ENCODE results near the gene LPCAT3. TPM values are rescaled to one million over a fixed set of nuclear protein-coding genes. Genes with fewer than 3 reads are reported as not detected.

Gene LPCAT3, protein sequence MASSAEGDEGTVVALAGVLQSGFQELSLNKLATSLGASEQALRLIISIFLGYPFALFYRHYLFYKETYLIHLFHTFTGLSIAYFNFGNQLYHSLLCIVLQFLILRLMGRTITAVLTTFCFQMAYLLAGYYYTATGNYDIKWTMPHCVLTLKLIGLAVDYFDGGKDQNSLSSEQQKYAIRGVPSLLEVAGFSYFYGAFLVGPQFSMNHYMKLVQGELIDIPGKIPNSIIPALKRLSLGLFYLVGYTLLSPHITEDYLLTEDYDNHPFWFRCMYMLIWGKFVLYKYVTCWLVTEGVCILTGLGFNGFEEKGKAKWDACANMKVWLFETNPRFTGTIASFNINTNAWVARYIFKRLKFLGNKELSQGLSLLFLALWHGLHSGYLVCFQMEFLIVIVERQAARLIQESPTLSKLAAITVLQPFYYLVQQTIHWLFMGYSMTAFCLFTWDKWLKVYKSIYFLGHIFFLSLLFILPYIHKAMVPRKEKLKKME
- 18.8 to 22.1 TPM (median 19.4 TPM) in 3 replicates for total RNA-seq
- long read RNA-seq, transcript LPCAT3-201 (13 exons, 2,268 nt) = major isoform, 41 of 47 reads
- long read RNA-seq, partial matches to known transcripts = 1 of 47 reads
- long read RNA-seq, other reads (novel, unspliced or antisense) = 5 of 47 reads

DNA sequence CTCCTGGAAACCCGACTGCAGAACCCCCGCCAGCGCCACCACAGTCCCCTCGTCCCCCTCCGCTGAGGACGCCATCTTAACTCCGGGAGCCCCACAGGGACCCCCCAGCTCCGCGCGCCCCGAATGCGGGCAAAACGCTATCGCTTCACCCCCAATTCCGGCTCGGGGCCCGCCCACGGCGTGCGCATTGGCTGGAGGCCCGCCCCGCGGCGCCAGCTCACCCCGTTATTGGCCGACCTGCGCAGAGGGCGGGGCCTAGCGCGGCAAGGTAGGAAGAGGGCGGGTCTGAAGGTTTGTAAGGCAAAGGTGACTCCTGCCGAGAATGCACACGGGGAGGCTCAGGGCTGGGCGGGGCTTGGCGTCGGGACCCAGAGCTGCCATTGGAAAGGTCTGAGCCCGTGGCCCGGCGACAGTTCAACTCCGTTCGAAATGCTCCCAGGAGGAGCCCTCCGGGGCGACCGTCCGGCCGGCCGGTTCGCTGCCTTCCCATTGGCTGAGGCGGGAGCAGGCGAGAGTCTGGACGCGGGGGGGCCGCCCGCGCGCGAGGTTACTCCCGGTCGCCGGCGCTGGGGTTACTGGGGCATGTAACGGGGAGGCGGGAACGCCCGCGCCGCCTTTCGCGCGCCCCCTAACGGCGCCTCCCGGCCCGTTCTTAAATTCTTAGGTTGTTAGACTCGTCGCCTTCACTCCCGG is at the start of gene LPCAT3:
TSS of gene LPCAT3 (minus strand) at position 127 of the 693 bp plus-strand sequence. CDS start at position 75, 52 bp downstream.
- peaks cover 18% of the 10 kb centered on the region for H3K4me1 Mint-ChIP-seq (ENCODE audit: low read depth)
- no peaks in the 10 kb centered on the region for H3K27me3 Mint-ChIP-seq (ENCODE audit: low read depth)
- peak within 1 kb of the TSS; percentile 93 for H3K4me3 Mint-ChIP-seq (ENCODE audit: unreplicated experiment)
- no peaks in the 10 kb centered on the region for H3K9me3 Mint-ChIP-seq (ENCODE audit: low read depth)
- H3K36me3 Mint-ChIP-seq (ENCODE audit: low read depth) = no peaks in the 10 kb centered on the region
- TF ChIP-seq, protein P1, sequence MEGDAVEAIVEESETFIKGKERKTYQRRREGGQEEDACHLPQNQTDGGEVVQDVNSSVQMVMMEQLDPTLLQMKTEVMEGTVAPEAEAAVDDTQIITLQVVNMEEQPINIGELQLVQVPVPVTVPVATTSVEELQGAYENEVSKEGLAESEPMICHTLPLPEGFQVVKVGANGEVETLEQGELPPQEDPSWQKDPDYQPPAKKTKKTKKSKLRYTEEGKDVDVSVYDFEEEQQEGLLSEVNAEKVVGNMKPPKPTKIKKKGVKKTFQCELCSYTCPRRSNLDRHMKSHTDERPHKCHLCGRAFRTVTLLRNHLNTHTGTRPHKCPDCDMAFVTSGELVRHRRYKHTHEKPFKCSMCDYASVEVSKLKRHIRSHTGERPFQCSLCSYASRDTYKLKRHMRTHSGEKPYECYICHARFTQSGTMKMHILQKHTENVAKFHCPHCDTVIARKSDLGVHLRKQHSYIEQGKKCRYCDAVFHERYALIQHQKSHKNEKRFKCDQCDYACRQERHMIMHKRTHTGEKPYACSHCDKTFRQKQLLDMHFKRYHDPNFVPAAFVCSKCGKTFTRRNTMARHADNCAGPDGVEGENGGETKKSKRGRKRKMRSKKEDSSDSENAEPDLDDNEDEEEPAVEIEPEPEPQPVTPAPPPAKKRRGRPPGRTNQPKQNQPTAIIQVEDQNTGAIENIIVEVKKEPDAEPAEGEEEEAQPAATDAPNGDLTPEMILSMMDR (IDR thresholded peaks at IDR 0.05) = peak; percentile 91
- DNase-seq (ENCODE audit: low spot score) = peak; percentile 99
- peak within 1 kb of the TSS; percentile 89 for H3K27ac Mint-ChIP-seq (ENCODE audit: unreplicated experiment)

DNA sequence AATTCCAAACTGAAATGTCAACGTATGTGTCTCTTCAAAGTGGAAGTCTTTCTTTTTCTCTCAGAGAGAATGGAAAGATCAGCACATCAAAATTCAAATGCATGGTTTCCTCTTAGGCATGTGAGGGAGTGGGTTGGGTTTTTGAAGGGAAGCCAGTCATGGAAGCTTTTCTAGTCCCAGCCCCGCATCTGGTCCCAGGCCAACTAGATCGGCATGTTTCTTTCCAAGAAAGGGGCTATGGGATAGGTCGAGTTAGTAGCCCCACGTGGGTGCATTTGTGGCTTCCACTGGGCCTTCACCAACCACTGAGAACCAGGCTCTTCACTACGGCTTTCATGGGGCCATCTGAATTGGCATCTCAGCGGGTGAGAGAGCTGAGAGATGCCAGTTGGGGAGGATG is 48.8 kb upstream of the LPCAT3 start:
- TF ChIP-seq, protein P1 (IDR thresholded peaks at IDR 0.05) = no peak
- Mint-ChIP-seq H3K36me3 (ENCODE audit: low read depth) (no peaks in the 10 kb centered on the region), H3K9me3 (ENCODE audit: low read depth) (no peaks in the 10 kb centered on the region), H3K4me3 (ENCODE audit: unreplicated experiment) (no peak overlapping the region), H3K27ac (ENCODE audit: unreplicated experiment) (no peak overlapping the region), H3K4me1 (ENCODE audit: low read depth) (peaks cover 15% of the 10 kb centered on the region), H3K27me3 (ENCODE audit: low read depth) (no peaks in the 10 kb centered on the region)
- no peak for DNase-seq (ENCODE audit: low spot score)

DNA sequence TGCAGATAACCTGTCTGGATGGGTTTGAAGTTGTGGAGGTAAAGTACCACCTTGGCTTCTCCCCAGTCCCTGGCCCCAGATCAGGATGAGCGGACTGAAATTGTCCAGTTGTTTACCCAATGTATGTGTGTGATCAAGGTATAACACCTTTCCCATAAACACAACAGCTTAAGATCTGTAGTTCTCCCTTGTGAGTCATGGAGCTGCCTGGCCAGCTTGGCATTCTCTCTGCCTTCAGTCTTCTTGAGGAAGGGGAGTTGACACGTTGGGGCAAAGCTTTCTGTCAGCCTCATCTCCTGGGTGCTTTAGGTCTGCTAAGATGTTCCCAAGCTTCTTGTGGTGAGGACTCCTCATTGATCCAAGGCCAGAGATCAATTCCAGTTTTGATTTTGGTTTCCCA is 48.3 kb upstream of the LPCAT3 start:
- Mint-ChIP-seq H3K4me1 (ENCODE audit: low read depth) (peaks cover 15% of the 10 kb centered on the region), H3K4me3 (ENCODE audit: unreplicated experiment) (no peak overlapping the region), H3K9me3 (ENCODE audit: low read depth) (no peaks in the 10 kb centered on the region), H3K36me3 (ENCODE audit: low read depth) (no peaks in the 10 kb centered on the region), H3K27me3 (ENCODE audit: low read depth) (no peaks in the 10 kb centered on the region), H3K27ac (ENCODE audit: unreplicated experiment) (no peak overlapping the region)
- TF ChIP-seq, protein P1 (IDR thresholded peaks at IDR 0.05) = no peak
- DNase-seq (ENCODE audit: low spot score) = no peak

DNA sequence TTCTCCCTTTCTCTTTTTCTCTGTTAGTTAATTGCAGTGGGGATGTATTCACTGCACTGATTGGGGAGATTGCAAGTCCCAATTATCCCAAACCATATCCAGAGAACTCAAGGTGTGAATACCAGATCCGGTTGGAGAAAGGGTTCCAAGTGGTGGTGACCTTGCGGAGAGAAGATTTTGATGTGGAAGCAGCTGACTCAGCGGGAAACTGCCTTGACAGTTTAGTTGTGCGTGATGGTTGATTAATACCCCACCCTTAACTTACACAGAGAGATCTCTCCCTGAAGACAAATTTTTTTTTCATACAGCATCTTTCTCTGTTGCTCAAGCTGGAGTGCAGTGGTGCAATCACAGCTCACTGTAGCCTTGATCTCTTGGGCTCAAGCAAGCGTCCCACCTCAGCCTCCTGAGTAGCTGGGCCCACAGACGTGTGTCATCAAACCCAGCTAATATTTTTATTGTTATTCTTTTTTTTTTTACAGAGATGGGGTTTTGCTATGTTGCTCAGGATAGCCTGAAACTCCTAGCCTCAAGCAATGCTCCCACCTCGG is 46.9 kb upstream of the LPCAT3 start:
- no peaks in the 10 kb centered on the region for H3K9me3 Mint-ChIP-seq (ENCODE audit: low read depth)

More for the DNA sequence above, 46.9 kb upstream of the LPCAT3 start:
- Mint-ChIP-seq H3K36me3 (ENCODE audit: low read depth) (no peaks in the 10 kb centered on the region), H3K4me3 (ENCODE audit: unreplicated experiment) (no peak overlapping the region), H3K27me3 (ENCODE audit: low read depth) (no peaks in the 10 kb centered on the region), H3K4me1 (ENCODE audit: low read depth) (peaks cover 28% of the 10 kb centered on the region), H3K27ac (ENCODE audit: unreplicated experiment) (no peak overlapping the region)
- DNase-seq (ENCODE audit: low spot score) = no peak
- TF ChIP-seq, protein P1 (IDR thresholded peaks at IDR 0.05) = no peak

All from chondrocyte (in vitro differentiated cells).